WTC11 (cell line): ENCODE results near the gene LCE1D. TPM values are rescaled to one million over a fixed set of nuclear protein-coding genes. Genes with fewer than 3 reads are reported as not detected.

Source experiments
- ATAC-seq: fragments of 200-7000 bp; cut with Tn5 transposase; 2 replicates; pipeline ENCODE4 v1.10.0; 2021; ENCODE audit warnings: mild to moderate bottlenecking, moderate library complexity
- CTCF ChIA-PET: fragments of 300-600 bp; sonication (Branson Sonifier 250); formaldehyde crosslinking; loops from one replicate; lab custom pipeline; 2021; ENCODE audit warnings: antibody characterized with exemption; lab: Charles Lee
- POLR2A ChIA-PET: fragments of 350-600 bp; sonication (Branson Sonifier 250); formaldehyde crosslinking; loops from one replicate; lab custom pipeline; 2021; ENCODE audit warnings: antibody characterized with exemption; lab: Charles Lee
- DNase-seq: peaks from one replicate; pipeline ENCODE4 v3.0.0; 2021; ENCODE audit warnings: low spot score
- H3K27ac Mint-ChIP-seq: 2 replicates; pipeline ENCODE4 v1.8.0; 2021; ENCODE audit warnings: mixed read lengths
- H3K27me3 Mint-ChIP-seq: 2 replicates; pipeline ENCODE4 v1.8.0; 2021; ENCODE audit warnings: low read depth, mild to moderate bottlenecking, moderate library complexity, mixed read lengths
- H3K36me3 Mint-ChIP-seq: 2 replicates; pipeline ENCODE4 v1.8.0; 2021; ENCODE audit warnings: mixed read lengths
- H3K4me1 Mint-ChIP-seq: 2 replicates; pipeline ENCODE4 v1.8.0; 2022; ENCODE audit warnings: mixed read lengths
- H3K4me3 Mint-ChIP-seq: 2 replicates; pipeline ENCODE4 v1.8.0; 2021; ENCODE audit warnings: mild to moderate bottlenecking, moderate library complexity, mixed read lengths
- H3K9me3 Mint-ChIP-seq: 2 replicates; pipeline ENCODE4 v1.8.0; 2021; ENCODE audit warnings: mixed read lengths
- ATF6 ChIP-seq: sonication (generic); formaldehyde crosslinking; IDR thresholded peaks from 2 replicates; pipeline ENCODE4 v1.8.1; 2023; ENCODE audit warnings: mild to moderate bottlenecking, missing genetic modification reagents
- CREB1 ChIP-seq: sonication (generic); formaldehyde crosslinking; IDR thresholded peaks from 2 replicates; pipeline ENCODE4 v1.8.0; 2023; ENCODE audit warnings: mild to moderate bottlenecking, missing genetic modification reagents
- CREM ChIP-seq: sonication (generic); formaldehyde crosslinking; IDR thresholded peaks from 2 replicates; pipeline ENCODE4 v1.8.1; 2022; ENCODE audit warnings: mild to moderate bottlenecking, missing genetic modification reagents, moderate library complexity
- E2F4 ChIP-seq: sonication (generic); formaldehyde crosslinking; IDR thresholded peaks from 2 replicates; pipeline ENCODE4 v1.8.1; 2022; ENCODE audit warnings: low read depth, mild to moderate bottlenecking, moderate library complexity, missing genetic modification reagents, borderline replicate concordance
- E2F5 ChIP-seq: sonication (generic); formaldehyde crosslinking; IDR thresholded peaks from 2 replicates; pipeline ENCODE4 v1.8.1; 2022; ENCODE audit warnings: mild to moderate bottlenecking, moderate library complexity, missing genetic modification reagents
- ERG ChIP-seq: fragments of 250-450 bp; sonication (Bioruptor Pico); IDR thresholded peaks from 2 replicates; pipeline ENCODE4 v1.8.0; 2021; ENCODE audit warnings: mild to moderate bottlenecking
- SP1 ChIP-seq: sonication (generic); formaldehyde crosslinking; conservative IDR thresholded peaks from 2 replicates; pipeline ENCODE4 v1.8.1; 2022; ENCODE audit warnings: missing genetic modification reagents
- ZNF232 ChIP-seq: sonication (generic); formaldehyde crosslinking; IDR thresholded peaks from 2 replicates; pipeline ENCODE4 v1.8.0; 2022; ENCODE audit warnings: mild to moderate bottlenecking, missing genetic modification reagents
- ZNF263 ChIP-seq: sonication (generic); formaldehyde crosslinking; IDR thresholded peaks from 2 replicates; pipeline ENCODE4 v1.8.1; 2022; ENCODE audit warnings: low read depth, mild to moderate bottlenecking, moderate library complexity, missing genetic modification reagents
- ZSCAN18 ChIP-seq: fragments of 250-450 bp; sonication (Bioruptor Pico); IDR thresholded peaks from 2 replicates; pipeline ENCODE4 v2.1.2; 2022; ENCODE audit warnings: mild to moderate bottlenecking, moderate library complexity
- total RNA-seq: library from RNA; stranded (reverse); gene quantifications from 3 replicates; pipeline ENCODE4 v1.2.3, GENCODE V29; 2021

Gene LCE1D
- total RNA-seq, 1 experiment from 2014 or later, result not detected

GRCh38 chr1:152842556-152842955 is 46.0 kb downstream of the LCE1D start, which contains the start of gene LCE6A:
Gene LCE6A, plus strand, starts transcription at chr1:152842856. Its CDS starts 665 bp downstream, at chr1:152843521.
- Mint-ChIP-seq H3K27me3 (peaks cover 3% of the 10 kb centered on the region; the same call in 1 of the 2 replicates), H3K27ac (no peak within 1 kb of the TSS), H3K4me3 (no peak within 1 kb of the TSS), H3K4me1 (no peaks in the 10 kb centered on the region), H3K36me3 (peaks cover 54% of the 10 kb centered on the region), H3K9me3 (peaks cover 73% of the 10 kb centered on the region)
- TF ChIP-seq E2F5 (CRISPR knock-in tag) (no peak), SP1 (CRISPR knock-in tag) (no peak), ERG (CRISPR knock-in tag) (no peak), CREB1 (CRISPR knock-in tag) (no peak), E2F4 (CRISPR knock-in tag) (no peak), ZNF263 (CRISPR knock-in tag) (no peak), CREM (no peak), ZNF232 (CRISPR knock-in tag) (no peak), ATF6 (CRISPR knock-in tag) (no peak), ZSCAN18 (CRISPR knock-in tag) (no peak)
- ATAC-seq (no peak), DNase-seq (no peak)
- CTCF ChIA-PET, result interaction anchor here (1.2 kb wide), 1 partner anchor 27 kb away, joined by 4 read pairs; no protein-coding TSS in a partner anchor
- POLR2A ChIA-PET, result no interaction called here

Other genes starting within 250 kb of the LCE1D start
- gene LCE3E, start 229.9 kb upstream of the LCE1D start, total RNA-seq, result not detected in 3 replicates
- not detected in 3 replicates for gene LCE3D, start 216.2 kb upstream of the LCE1D start, total RNA-seq
- not detected in 3 replicates for gene LCE3C, start 196.5 kb upstream of the LCE1D start, total RNA-seq
- not detected in 3 replicates for gene LCE3B, start 182.9 kb upstream of the LCE1D start, total RNA-seq
- not detected in 3 replicates for gene LCE3A, start 173.6 kb upstream of the LCE1D start, total RNA-seq
- gene LCE2D, start 133.3 kb upstream of the LCE1D start, total RNA-seq, result not detected in 3 replicates
- gene LCE2C, start 121.4 kb upstream of the LCE1D start, total RNA-seq, result not detected in 3 replicates
- gene LCE2B, start 110.6 kb upstream of the LCE1D start, total RNA-seq, result not detected in 3 replicates
- gene LCE2A, start 98.4 kb upstream of the LCE1D start, total RNA-seq, result not detected in 3 replicates
- gene LCE4A, start 88.6 kb upstream of the LCE1D start, total RNA-seq, result not detected in 3 replicates
- gene KPRP, start 38.7 kb upstream of the LCE1D start, total RNA-seq, result not detected in 3 replicates
- gene LCE1F, start 21.6 kb upstream of the LCE1D start, total RNA-seq, result not detected in 3 replicates
- not detected in 3 replicates for gene LCE1E, start 10.5 kb upstream of the LCE1D start, total RNA-seq
- gene LCE1C, start 9.9 kb downstream of the LCE1D start, total RNA-seq, result not detected in 3 replicates
- gene LCE1B, start 15.2 kb downstream of the LCE1D start, total RNA-seq, result not detected in 3 replicates
- gene LCE1A, start 30.8 kb downstream of the LCE1D start, total RNA-seq, result not detected in 3 replicates
- not detected in 3 replicates for gene LCE6A, start 46.1 kb downstream of the LCE1D start, total RNA-seq
- gene LCE7A, start 63.3 kb downstream of the LCE1D start, total RNA-seq, result not detected in 3 replicates
- not detected in 3 replicates for gene SMCP, start 81.6 kb downstream of the LCE1D start, total RNA-seq
- not detected in 3 replicates for gene IVL, start 111.8 kb downstream of the LCE1D start, total RNA-seq
- gene SPRR5, start 150.5 kb downstream of the LCE1D start, total RNA-seq, result not detected in 3 replicates
- gene SPRR4, start 173.9 kb downstream of the LCE1D start, total RNA-seq, result not detected in 3 replicates
- not detected in 3 replicates for gene SPRR1A, start 187.4 kb downstream of the LCE1D start, total RNA-seq
- gene SPRR3, start 205.0 kb downstream of the LCE1D start, total RNA-seq, result not detected in 3 replicates
- gene SPRR1B, start 234.5 kb downstream of the LCE1D start, total RNA-seq, result not detected in 3 replicates
- not detected in 3 replicates for gene SPRR2D, start 244.4 kb downstream of the LCE1D start, total RNA-seq